Fibroblast of skin of scalp (primary cell): Measurements from ENCODE around the gene HMCN1.
"Not testable (repeated sequence)": the region's sequence is repeated elsewhere in the genome, so short reads cannot be mapped to it uniquely, and the experiment has no call there.

Experiments
- DNase-seq: peaks from one replicate; pipeline ENCODE4 v3.0.0-alpha.2; 2013

HMCN1 gene

GRCh38 chr1:186099336-186100104 lies 365.3 kb downstream of the HMCN1 start:
- DNase-seq = peak; percentile 54

- no peak for DNase-seq
Observed at GRCh38 chr1:186102107-186102506, 367.9 kb downstream of the HMCN1 start.

- DNase-seq = peak; percentile 90
Observed at GRCh38 chr1:186102547-186103148, 368.5 kb downstream of the HMCN1 start.

GRCh38 chr1:186104459-186104858 lies 370.3 kb downstream of the HMCN1 start:
- DNase-seq = no peak

GRCh38 chr1:186112280-186112679 lies 378.1 kb downstream of the HMCN1 start:
- no peak for DNase-seq

- peak; percentile 71 for DNase-seq
Observed at GRCh38 chr1:186113461-186113860, 379.3 kb downstream of the HMCN1 start.

GRCh38 chr1:186118724-186119123 lies 384.5 kb downstream of the HMCN1 start:
- DNase-seq = no peak

- DNase-seq = no peak
Observed at GRCh38 chr1:186122837-186123236, 388.6 kb downstream of the HMCN1 start.

- DNase-seq = no peak
Observed at GRCh38 chr1:186125035-186125434, 390.8 kb downstream of the HMCN1 start.

GRCh38 chr1:186125511-186125910 lies 391.3 kb downstream of the HMCN1 start:
- DNase-seq = no peak

GRCh38 chr1:186129758-186130157 lies 395.6 kb downstream of the HMCN1 start:
- no peak for DNase-seq

GRCh38 chr1:186139115-186139514 lies 404.9 kb downstream of the HMCN1 start:
- no peak for DNase-seq

GRCh38 chr1:186139701-186140100 lies 405.5 kb downstream of the HMCN1 start:
- DNase-seq = peak; percentile 87

GRCh38 chr1:186142159-186142558 lies 408.0 kb downstream of the HMCN1 start:
- no peak for DNase-seq

- DNase-seq = no peak
Observed at GRCh38 chr1:186142916-186143315, 408.7 kb downstream of the HMCN1 start.

GRCh38 chr1:186143481-186143880 lies 409.3 kb downstream of the HMCN1 start:
- DNase-seq = peak; percentile 30

GRCh38 chr1:186144505-186144904 lies 410.3 kb downstream of the HMCN1 start:
- no peak for DNase-seq

GRCh38 chr1:186146974-186147373 lies 412.8 kb downstream of the HMCN1 start:
- DNase-seq = peak; percentile 4

- no peak for DNase-seq
Observed at GRCh38 chr1:186149591-186149990, 415.4 kb downstream of the HMCN1 start.

- DNase-seq = no peak
Observed at GRCh38 chr1:186152227-186152619, 418.0 kb downstream of the HMCN1 start.

GRCh38 chr1:186152620-186153239 lies 418.5 kb downstream of the HMCN1 start:
- peak; percentile 82 for DNase-seq

- DNase-seq = peak; percentile 33
Observed at GRCh38 chr1:186154651-186155050, 420.5 kb downstream of the HMCN1 start.

GRCh38 chr1:186155594-186155993 lies 421.4 kb downstream of the HMCN1 start:
- peak; percentile 85 for DNase-seq

- DNase-seq = not testable (repeated sequence)
Observed at GRCh38 chr1:186162895-186163294, 428.7 kb downstream of the HMCN1 start.
